ENCODE measurements around the gene USF3. TPM values are rescaled to one million over a fixed set of nuclear protein-coding genes. Genes with fewer than 3 reads are reported as not detected.

USF3 gene
- 10 to 100 TPM; 15.2 to 21.9 (median 18.8) TPM for polyA plus RNA-seq (ENCODE audit: insufficient read length in 4 of 4)

- DNase-seq (ENCODE audit: low read depth in 4 of 4, low spot score in 2 of 4), result peak in 3 of 4 donors; percentile 40 to 55 (median 55)
Measured at GRCh38 chr3:113695786-113696645, at the start of gene USF3. Gene USF3, minus strand, starts transcription at chr3:113696642. Its CDS starts 21,764 bp downstream, at chr3:113674878.

- DNase-seq (ENCODE audit: low read depth in 4 of 4, low spot score in 2 of 4), result peak; percentile 73 to 90 (median 88)
Measured at GRCh38 chr3:113745756-113746547, 49.5 kb upstream of the USF3 start, which contains the start of gene NAA50. Gene NAA50, minus strand, starts transcription at chr3:113746249. Its CDS starts 300 bp downstream, at chr3:113745949.

- peak; percentile 80 to 89 (median 84) for DNase-seq (ENCODE audit: low read depth in 4 of 4, low spot score in 2 of 4)
Measured at GRCh38 chr3:113744941-113745755, 48.7 kb upstream of the USF3 start.

- no peak for DNase-seq (ENCODE audit: low read depth in 4 of 4, low spot score in 2 of 4)
Measured at GRCh38 chr3:113743006-113743630, 46.7 kb upstream of the USF3 start.

- no peak for DNase-seq (ENCODE audit: low read depth in 4 of 4, low spot score in 2 of 4)
Measured at GRCh38 chr3:113741620-113742019, 45.2 kb upstream of the USF3 start.

GRCh38 chr3:113741086-113741485 is 44.6 kb upstream of the USF3 start:
- DNase-seq (ENCODE audit: low read depth in 4 of 4, low spot score in 2 of 4), result no peak

GRCh38 chr3:113736548-113737089 is 40.2 kb upstream of the USF3 start:
- DNase-seq (ENCODE audit: low read depth in 4 of 4, low spot score in 2 of 4), result peak in 1 of 4 donors; percentile 49

- no peak for DNase-seq (ENCODE audit: low read depth in 4 of 4, low spot score in 2 of 4)
Measured at GRCh38 chr3:113731694-113732093, 35.3 kb upstream of the USF3 start.

- no peak for DNase-seq (ENCODE audit: low read depth in 4 of 4, low spot score in 2 of 4)
Measured at GRCh38 chr3:113730550-113730949, 34.1 kb upstream of the USF3 start.

GRCh38 chr3:113728661-113729060 is 32.2 kb upstream of the USF3 start:
- no peak for DNase-seq (ENCODE audit: low read depth in 4 of 4, low spot score in 2 of 4)

- DNase-seq (ENCODE audit: low read depth in 4 of 4, low spot score in 2 of 4), result no peak
Measured at GRCh38 chr3:113721636-113722035, 25.2 kb upstream of the USF3 start.

- no peak for DNase-seq (ENCODE audit: low read depth in 4 of 4, low spot score in 2 of 4)
Measured at GRCh38 chr3:113719758-113720157, 23.3 kb upstream of the USF3 start.

- DNase-seq (ENCODE audit: low read depth in 4 of 4, low spot score in 2 of 4), result no peak
Measured at GRCh38 chr3:113719294-113719693, 22.9 kb upstream of the USF3 start.

- no peak for DNase-seq (ENCODE audit: low read depth in 4 of 4, low spot score in 2 of 4)
Measured at GRCh38 chr3:113717818-113718217, 21.4 kb upstream of the USF3 start.

- DNase-seq (ENCODE audit: low read depth in 4 of 4, low spot score in 2 of 4), result no peak
Measured at GRCh38 chr3:113717308-113717707, 20.9 kb upstream of the USF3 start.

GRCh38 chr3:113714702-113715101 is 18.3 kb upstream of the USF3 start:
- DNase-seq (ENCODE audit: low read depth in 4 of 4, low spot score in 2 of 4), result no peak

GRCh38 chr3:113712129-113712528 is 15.7 kb upstream of the USF3 start:
- DNase-seq (ENCODE audit: low read depth in 4 of 4, low spot score in 2 of 4), result no peak

GRCh38 chr3:113707835-113708234 is 11.4 kb upstream of the USF3 start:
- DNase-seq (ENCODE audit: low read depth in 4 of 4, low spot score in 2 of 4), result no peak

GRCh38 chr3:113698956-113699355 is 2.5 kb upstream of the USF3 start:
- DNase-seq (ENCODE audit: low read depth in 4 of 4, low spot score in 2 of 4), result peak in 1 of 4 donors; percentile 16
